ENCODE results near the gene CPLANE1.
A peak's percentile ranks its signal among the peaks of the same experiment; 100 is the strongest.
"Not testable (repeated sequence)": the region's sequence is repeated elsewhere in the genome, so short reads cannot be mapped to it uniquely, and the experiment has no call there.

Gene CPLANE1

GRCh38 chr5:37248970-37249814 lies at the start of gene CPLANE1:
CPLANE1 (minus strand) TSS chr5:37249376; CDS start chr5:37247698, 1,678 bp downstream.
- peak; percentile 54 for TF ChIP-seq L3MBTL2 (conservative IDR thresholded peaks at IDR 0.05)
- no peak for TF ChIP-seq BHLHE40 (IDR thresholded peaks at IDR 0.05; ENCODE audit: borderline replicate concordance)
- TF ChIP-seq HDGF (IDR thresholded peaks at IDR 0.05; ENCODE audit: borderline replicate concordance) = no peak
- TF ChIP-seq ELF4 (IDR thresholded peaks at IDR 0.05) = no peak; the same call in 1 of the 2 replicates
- TF ChIP-seq ARNT (IDR thresholded peaks at IDR 0.05) = no peak
- DNase-seq (ENCODE audit: extremely low spot score) = peak; percentile 79
- ChIA-PET CTCF (no interaction called here), POLR2A (interaction anchor here (0.9 to 3.5 kb wide), 9 partner anchors 9 to 140 kb away, joined by 3 to 17 read pairs (median 3); partner anchors contain the start of genes NUP155 and WDR70)

- POLR2A ChIA-PET; CTCF ChIA-PET; DNase-seq (ENCODE audit: extremely low spot score): not testable (repeated sequence)
Observed at GRCh38 chr5:37296313-37296712, 47.1 kb upstream of the CPLANE1 start.

- CTCF ChIA-PET = no interaction called here
Observed at GRCh38 chr5:37283214-37283820, 34.1 kb upstream of the CPLANE1 start.

GRCh38 chr5:37275511-37275910 lies 26.3 kb upstream of the CPLANE1 start:
- TF ChIP-seq ELF4 (IDR thresholded peaks at IDR 0.05) (no peak), ZNF384 (IDR thresholded peaks at IDR 0.05) (peak; percentile 33; the same call in 1 of the 2 replicates)
- CTCF ChIA-PET = no interaction called here
- POLR2A ChIA-PET = no interaction called here
- DNase-seq (ENCODE audit: extremely low spot score) = no peak

More at GRCh38 chr5:37283214-37283820, 34.1 kb upstream of the CPLANE1 start:
- no peak for DNase-seq (ENCODE audit: extremely low spot score)
- TF ChIP-seq FOXM1 (IDR thresholded peaks at IDR 0.05; ENCODE audit: borderline replicate concordance) = no peak
- TF ChIP-seq FOXK2 (IDR thresholded peaks at IDR 0.05) = no peak
- TF ChIP-seq HDGF (IDR thresholded peaks at IDR 0.05; ENCODE audit: borderline replicate concordance) = no peak
- no peak for TF ChIP-seq BHLHE40 (IDR thresholded peaks at IDR 0.05; ENCODE audit: borderline replicate concordance)
- POLR2A ChIA-PET = no interaction called here

- DNase-seq (ENCODE audit: extremely low spot score) = no peak
- ChIA-PET POLR2A (no interaction called here), CTCF (interaction anchor here (0.7 kb wide), 1 partner anchor 10 kb away, joined by 3 read pairs; no protein-coding TSS in a partner anchor)
- no peak for TF ChIP-seq CTBP1 (IDR thresholded peaks at IDR 0.05; ENCODE audit: borderline replicate concordance)
- no peak for TF ChIP-seq BHLHE40 (IDR thresholded peaks at IDR 0.05; ENCODE audit: borderline replicate concordance)
- no peak for TF ChIP-seq LEF1 (IDR thresholded peaks at IDR 0.05; ENCODE audit: borderline replicate concordance)
- TF ChIP-seq PKNOX1 (IDR thresholded peaks at IDR 0.05) = no peak
- TF ChIP-seq FOXA1 (IDR thresholded peaks at IDR 0.05) = no peak
- no peak for TF ChIP-seq SP1 (IDR thresholded peaks at IDR 0.05)
- no peak for TF ChIP-seq ZNF384 (IDR thresholded peaks at IDR 0.05)
- TF ChIP-seq SUZ12 (IDR thresholded peaks at IDR 0.05) = no peak
- no peak for TF ChIP-seq FOXK2 (IDR thresholded peaks at IDR 0.05)
- TF ChIP-seq NFRKB (IDR thresholded peaks at IDR 0.05) = no peak
- TF ChIP-seq TARDBP (IDR thresholded peaks at IDR 0.05) = no peak
- TF ChIP-seq ARNT (IDR thresholded peaks at IDR 0.05) = no peak
- no peak for TF ChIP-seq HDGF (IDR thresholded peaks at IDR 0.05; ENCODE audit: borderline replicate concordance)
- TF ChIP-seq ELF4 (IDR thresholded peaks at IDR 0.05) = no peak
- TF ChIP-seq FOXM1 (IDR thresholded peaks at IDR 0.05; ENCODE audit: borderline replicate concordance) = no peak
- no peak for TF ChIP-seq L3MBTL2 (conservative IDR thresholded peaks at IDR 0.05)
Observed at GRCh38 chr5:37272511-37272910, 23.3 kb upstream of the CPLANE1 start.

GRCh38 chr5:37268100-37268499 lies 18.9 kb upstream of the CPLANE1 start:
- CTCF ChIA-PET; DNase-seq (ENCODE audit: extremely low spot score): not testable (repeated sequence)
- POLR2A ChIA-PET = interaction anchor here (0.9 kb wide), 1 partner anchor 19 kb away, joined by 4 read pairs; the partner anchor contains the start of gene CPLANE1

GRCh38 chr5:37255774-37256358 lies 6.7 kb upstream of the CPLANE1 start:
- POLR2A ChIA-PET = interaction anchor here (2.0 kb wide), 1 partner anchor 115 kb away, joined by 5 read pairs; the partner anchor contains the start of gene NUP155

More at GRCh38 chr5:37255774-37256358, 6.7 kb upstream of the CPLANE1 start:
- CTCF ChIA-PET = no interaction called here
- no peak for TF ChIP-seq FOXA1 (IDR thresholded peaks at IDR 0.05)
- TF ChIP-seq ARNT (IDR thresholded peaks at IDR 0.05) = no peak
- no peak for TF ChIP-seq ELF4 (IDR thresholded peaks at IDR 0.05)
- no peak for TF ChIP-seq SP1 (IDR thresholded peaks at IDR 0.05)
- no peak for TF ChIP-seq NFRKB (IDR thresholded peaks at IDR 0.05)
- no peak for TF ChIP-seq PKNOX1 (IDR thresholded peaks at IDR 0.05)
- TF ChIP-seq CTBP1 (IDR thresholded peaks at IDR 0.05; ENCODE audit: borderline replicate concordance) = no peak
- no peak for TF ChIP-seq TARDBP (IDR thresholded peaks at IDR 0.05)
- no peak for TF ChIP-seq LEF1 (IDR thresholded peaks at IDR 0.05; ENCODE audit: borderline replicate concordance)
- no peak for TF ChIP-seq SUZ12 (IDR thresholded peaks at IDR 0.05)
- no peak for TF ChIP-seq FOXK2 (IDR thresholded peaks at IDR 0.05)
- TF ChIP-seq L3MBTL2 (conservative IDR thresholded peaks at IDR 0.05) = no peak
- TF ChIP-seq ZNF384 (IDR thresholded peaks at IDR 0.05) = no peak
- no peak for DNase-seq (ENCODE audit: extremely low spot score)
